Adrenal gland (tissue), 5 donors: ENCODE measurements around the gene BCL2L1.
"Not testable (repeated sequence)": the region's sequence is repeated elsewhere in the genome, so short reads cannot be mapped to it uniquely, and the experiment has no call there.

Experiments used
- CTCF ChIP-seq, 6 experiments: fragments of 450-650 bp in 4 of 6; fragments of 200-600 bp in 2 of 6; sonication (generic) in 1 of 6; IDR thresholded peaks; 1 replicate in 5 of 6; 2 replicates in 1 of 6; pipeline versions ENCODE4 v1.5.1 to v1.8.0; 2016 to 2021; ENCODE audit warnings: antibody characterized with exemption in 6 of 6, mild to moderate bottlenecking in 2 of 6, moderate library complexity in 1 of 6
- POLR2A ChIP-seq, 2 donors: fragments of 450-650 bp; IDR thresholded peaks; one replicate each; pipeline ENCODE4 v1.6.1; 2017; ENCODE audit warnings: antibody characterized with exemption in 2 of 2, mild to moderate bottlenecking in 2 of 2, moderate library complexity in 1 of 2
- donor health status: DM: no; HTN: no; CAD: no.

DNA sequence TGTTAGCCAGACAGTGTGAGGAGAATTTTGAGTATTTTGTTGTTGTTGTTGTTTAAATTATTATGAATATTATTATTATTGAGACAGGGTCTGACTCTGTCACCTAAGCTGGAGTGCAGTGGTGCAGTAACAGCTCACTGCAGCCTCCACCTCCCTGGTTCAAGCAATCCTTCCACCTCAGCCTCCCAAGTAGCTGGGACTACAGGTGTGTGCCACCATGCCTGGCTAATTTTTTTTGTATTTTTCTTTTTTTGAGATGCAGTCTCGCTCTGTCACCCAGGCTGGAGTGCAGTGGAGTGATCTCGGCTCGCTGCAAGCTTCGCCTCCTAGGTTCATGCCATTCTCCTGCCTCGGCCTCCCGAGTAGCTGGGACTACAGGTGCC lies 99.6 kb downstream of the BCL2L1 start:
- not testable (repeated sequence) for TF ChIP-seq POLR2A, CTCF (IDR thresholded peaks at IDR 0.05)
